GM12892 (cell line): Measurements from ENCODE around the gene DST.
"Not testable (repeated sequence)": the region's sequence is repeated elsewhere in the genome, so short reads cannot be mapped to it uniquely, and the experiment has no call there.

Source experiments
- DNase-seq: peaks from one replicate; pipeline ENCODE4 v3.0.0; 2011; ENCODE audit not compliant: insufficient read length
- FAIRE-seq: peaks from 2 replicates; lab custom pipeline; 2011; peaks lifted over from hg19 to GRCh38; lab: Jason Lieb, UNC
- POLR2A ChIP-seq: IDR thresholded peaks from 2 replicates; pipeline ENCODE4 v1.6.1; 2011; ENCODE audit warnings: low read depth, low read length, control low read depth
- POLR2AphosphoS5 ChIP-seq: IDR thresholded peaks from 2 replicates; pipeline ENCODE4 v1.6.1; 2011; ENCODE audit warnings: low read depth, low read length, control low read depth
- TAF1 ChIP-seq: IDR thresholded peaks from 2 replicates; pipeline ENCODE4 v1.6.1; 2011; ENCODE audit warnings: low read depth, mild to moderate bottlenecking, control low read depth, low read length, borderline replicate concordance

DST gene

DNA sequence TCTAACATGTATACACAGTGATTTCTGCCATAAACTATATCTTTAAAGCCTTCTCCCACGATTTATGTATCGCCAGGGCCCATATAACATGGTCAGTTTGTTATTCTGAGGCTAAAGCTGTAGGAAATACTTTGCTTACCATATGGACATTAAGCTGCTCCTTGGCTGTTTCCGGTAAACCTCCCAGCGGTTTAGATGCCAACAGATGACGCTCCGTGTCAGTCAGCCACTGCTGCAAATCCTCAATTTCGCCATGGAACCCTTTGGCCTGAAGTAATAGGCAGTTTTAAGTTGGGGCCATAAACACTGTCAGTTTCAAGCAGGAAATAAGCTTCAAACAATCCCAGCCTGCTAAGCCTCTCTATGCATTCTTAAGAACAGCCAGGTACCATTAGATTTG is 145.4 kb downstream of the DST start:
- FAIRE-seq (no peak), DNase-seq (no peak)

DNA sequence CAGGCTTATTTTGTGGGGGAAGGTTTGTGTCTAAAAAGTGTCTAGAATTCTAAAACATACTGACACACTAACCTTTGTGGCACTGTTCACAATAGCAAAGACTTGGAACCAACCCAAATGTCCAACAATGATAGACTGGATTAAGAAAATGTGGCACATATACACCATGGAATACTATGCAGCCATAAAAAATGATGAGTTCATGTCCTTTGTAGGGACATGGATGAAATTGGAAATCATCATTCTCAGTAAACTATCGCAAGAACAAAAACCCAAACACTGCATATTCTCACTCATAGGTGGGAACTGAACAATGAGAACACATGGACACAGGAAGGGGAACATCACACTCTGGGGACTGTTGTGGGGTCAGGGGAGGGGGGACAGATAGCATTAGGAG is 146.0 kb downstream of the DST start:
- not testable (repeated sequence) for DNase-seq, FAIRE-seq

More for the DNA sequence above, 145.4 kb downstream of the DST start:
- TF ChIP-seq TAF1 (no peak), POLR2A (no peak), POLR2AphosphoS5 (no peak)

DNA sequence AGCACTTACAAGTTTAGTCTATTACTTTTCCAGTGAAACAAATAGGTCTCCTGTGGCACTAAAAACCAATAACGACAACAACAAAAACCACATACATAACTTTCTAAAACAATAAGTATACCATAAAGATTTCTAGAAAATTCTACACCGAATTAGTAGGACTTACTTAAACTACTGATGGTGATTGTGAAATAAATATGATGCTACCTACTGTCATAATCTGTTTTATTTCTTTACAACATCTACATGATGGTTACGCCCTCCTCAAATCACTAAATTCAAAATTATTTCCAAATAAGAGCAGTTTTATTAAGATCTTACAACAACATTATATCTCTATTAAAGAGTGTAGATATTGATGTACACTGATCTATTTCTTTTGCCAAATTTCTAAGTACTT is 147.0 kb downstream of the DST start:
- FAIRE-seq (no peak), DNase-seq (no peak)
- TF ChIP-seq POLR2A (no peak), POLR2AphosphoS5 (no peak), TAF1 (no peak)

DNA sequence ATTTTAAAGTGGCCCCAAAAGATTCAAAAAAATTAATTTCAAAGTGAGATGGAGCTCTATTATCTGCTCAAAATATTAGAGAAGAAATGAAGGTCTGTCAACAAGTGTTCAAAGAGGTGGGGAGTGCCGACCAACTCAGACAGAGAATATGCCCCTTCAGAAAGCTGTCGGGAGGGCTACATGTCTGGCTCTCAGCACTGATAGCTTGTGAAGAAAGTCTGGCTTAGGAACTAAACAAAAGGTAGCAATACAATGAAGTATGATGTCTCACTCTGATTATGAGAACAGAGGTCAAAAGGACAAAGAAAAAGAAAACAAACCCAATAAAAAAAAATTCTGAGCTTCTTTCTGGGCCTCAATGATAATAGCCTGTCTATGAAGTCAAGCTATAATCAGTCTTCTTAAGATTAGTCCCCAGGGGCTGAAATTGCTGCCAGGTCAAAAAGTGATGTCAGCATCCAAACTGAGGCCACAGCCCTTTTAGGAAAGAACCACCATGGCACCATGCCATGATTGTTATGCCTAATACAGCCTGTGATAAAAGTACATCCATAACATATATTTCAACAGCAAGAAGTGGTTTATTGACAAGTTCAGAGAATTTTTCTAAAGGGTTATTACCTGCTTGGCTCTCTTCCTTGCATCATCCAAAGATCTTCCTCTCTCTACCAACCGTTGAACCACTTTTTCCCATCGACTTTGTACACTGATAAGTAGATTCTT is 150.9 kb downstream of the DST start:
- no peak for FAIRE-seq
- TF ChIP-seq POLR2AphosphoS5, result no peak
- no peak for TF ChIP-seq POLR2A
- no peak for TF ChIP-seq TAF1

DNA sequence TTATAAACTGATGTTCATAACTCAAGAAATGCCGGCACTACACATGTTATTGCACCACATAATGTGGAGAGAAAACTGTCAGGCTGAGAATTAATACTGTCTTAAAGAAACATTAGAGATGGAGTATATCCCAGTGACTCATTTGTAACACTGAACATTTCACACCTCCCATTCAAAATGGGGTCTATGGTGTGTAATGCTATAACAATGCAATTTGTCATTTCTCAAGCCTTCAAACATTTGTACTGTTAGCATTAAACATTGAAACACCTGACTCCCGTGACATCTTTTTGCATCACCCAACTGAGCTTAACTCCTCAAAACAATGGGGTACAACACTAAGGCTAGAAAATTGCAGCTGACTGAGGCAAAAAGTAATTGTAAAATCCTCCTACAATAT is 151.7 kb downstream of the DST start:
- no peak for FAIRE-seq
- DNase-seq, result no peak
- TF ChIP-seq POLR2A (no peak), POLR2AphosphoS5 (no peak), TAF1 (no peak)

More for the DNA sequence above, 150.9 kb downstream of the DST start:
- DNase-seq, result no peak

DNA sequence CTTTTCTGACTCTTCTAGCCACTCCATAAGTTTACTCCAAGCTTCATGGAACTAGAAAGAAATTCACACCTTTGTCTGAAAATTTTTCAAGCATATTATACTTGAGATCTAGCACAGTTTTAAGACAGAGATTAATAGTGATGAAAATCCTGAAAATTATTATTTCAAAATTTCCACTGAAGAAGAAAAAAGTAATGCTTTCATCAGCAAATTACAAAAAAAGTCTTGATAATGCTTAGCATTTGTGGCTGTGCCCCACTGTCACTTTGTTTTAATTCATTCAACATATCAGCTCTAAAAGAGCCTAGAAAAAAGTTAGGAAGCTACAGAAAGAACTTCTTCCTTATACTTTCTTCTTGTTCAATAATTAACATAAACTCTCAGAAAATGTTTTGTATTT is 153.1 kb downstream of the DST start:
- DNase-seq (no peak), FAIRE-seq (no peak)
- TF ChIP-seq POLR2A, result no peak
- no peak for TF ChIP-seq TAF1
- TF ChIP-seq POLR2AphosphoS5, result no peak

DNA sequence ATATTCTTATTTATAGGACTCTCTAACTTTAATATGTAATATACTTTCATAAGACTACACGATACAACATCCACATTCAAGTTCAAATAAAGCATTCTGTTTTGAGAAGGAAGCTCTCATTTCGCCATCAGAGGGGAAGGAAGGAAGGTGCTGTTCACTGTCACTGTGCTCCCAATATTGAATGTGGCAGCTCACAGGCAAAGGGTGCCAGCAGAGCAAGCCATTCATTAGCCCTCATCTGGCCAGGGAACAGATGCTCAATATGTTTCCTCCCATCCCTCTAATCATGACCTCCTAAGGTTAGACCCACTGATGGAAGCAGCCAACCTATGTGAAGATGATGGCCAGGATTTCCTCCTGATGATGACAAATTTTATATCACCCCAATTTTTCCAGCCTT is 154.4 kb downstream of the DST start:
- TF ChIP-seq POLR2A (no peak), TAF1 (no peak), POLR2AphosphoS5 (no peak)
- FAIRE-seq, result no peak
- no peak for DNase-seq

DNA sequence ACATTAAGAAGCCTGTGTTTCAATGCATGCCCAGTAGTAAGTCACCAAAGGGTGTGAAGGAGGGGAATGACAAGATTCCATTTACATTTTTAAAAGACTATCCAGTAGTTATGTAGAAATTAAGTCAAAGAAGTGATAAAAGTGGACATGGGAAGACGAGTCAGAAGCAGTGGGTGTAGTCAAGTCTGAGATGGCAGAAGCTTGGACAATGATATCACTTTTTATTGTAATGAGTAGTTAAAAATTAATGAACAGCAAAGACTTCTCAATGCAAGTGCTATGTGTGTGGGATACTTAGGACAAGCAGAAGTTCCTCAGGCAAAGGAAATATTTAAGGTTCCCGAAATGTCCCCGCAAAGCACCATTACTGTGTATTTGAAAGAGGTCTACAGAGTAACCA is 156.0 kb downstream of the DST start:
- no peak for DNase-seq
- TF ChIP-seq POLR2A (no peak), TAF1 (no peak), POLR2AphosphoS5 (no peak)
- FAIRE-seq, result no peak

DNA sequence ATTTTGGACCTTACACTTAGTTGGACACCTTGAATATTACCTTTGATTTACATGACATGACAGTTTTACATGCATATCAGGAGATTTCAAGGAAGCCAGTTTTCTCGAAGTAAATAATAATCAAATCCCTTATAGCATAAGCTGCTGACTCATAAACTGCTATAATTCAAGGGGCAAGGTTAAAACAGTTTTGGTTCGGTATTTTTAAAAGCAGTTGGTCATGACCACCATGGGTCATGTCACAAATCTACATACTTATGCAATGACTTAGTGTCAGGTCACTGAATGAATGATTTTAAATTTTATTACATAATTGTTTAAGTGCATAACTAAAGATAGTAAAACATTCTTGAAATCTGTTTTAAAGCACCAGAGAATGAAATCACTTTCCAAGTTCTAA is 158.0 kb downstream of the DST start:
- TF ChIP-seq POLR2AphosphoS5, result no peak
- TF ChIP-seq POLR2A, result no peak
- TF ChIP-seq TAF1, result no peak
- DNase-seq, result no peak
- peak; percentile 24 for FAIRE-seq

DNA sequence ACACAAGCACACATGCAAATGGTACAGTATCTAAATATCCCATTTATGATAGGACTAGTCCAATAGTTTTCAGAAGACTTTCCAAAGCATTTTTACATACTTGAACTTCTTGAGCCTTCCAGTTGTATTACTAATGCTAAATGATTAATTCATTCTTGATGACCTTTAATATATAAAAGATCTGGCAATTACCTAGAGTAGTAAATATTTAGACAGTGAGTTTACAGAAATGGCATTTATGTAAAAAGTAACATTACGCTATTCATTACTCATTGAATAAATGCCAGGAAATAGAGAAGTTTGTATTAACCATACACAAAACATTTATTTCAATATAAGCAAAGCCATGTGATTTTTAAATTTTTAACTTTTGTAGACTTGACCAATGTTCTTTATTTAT is 158.8 kb downstream of the DST start:
- no peak for FAIRE-seq

DNA sequence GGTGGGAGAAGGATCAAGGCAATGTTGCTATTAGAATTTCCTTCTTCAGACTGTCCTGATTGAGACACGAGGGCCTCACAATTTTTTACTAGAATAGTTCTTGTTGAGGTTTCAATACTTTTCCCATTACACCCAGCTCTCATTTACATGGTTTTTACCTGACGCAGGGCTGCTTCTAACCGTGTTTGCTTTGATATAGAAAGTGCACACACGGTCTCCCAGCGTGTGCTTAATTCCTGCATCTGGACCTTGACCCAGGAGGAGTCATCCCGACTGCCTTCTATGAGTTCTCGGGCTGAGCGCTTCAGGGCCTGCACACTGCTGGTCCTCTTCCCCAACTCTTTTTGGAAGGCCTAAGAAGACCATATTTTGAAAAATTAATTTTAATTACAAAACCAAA is 160.2 kb downstream of the DST start:
- no peak for DNase-seq
- no peak for FAIRE-seq
- TF ChIP-seq TAF1 (no peak), POLR2A (no peak), POLR2AphosphoS5 (no peak)

More for the DNA sequence above, 158.8 kb downstream of the DST start:
- TF ChIP-seq TAF1 (no peak), POLR2AphosphoS5 (no peak), POLR2A (no peak)
- DNase-seq, result no peak

DNA sequence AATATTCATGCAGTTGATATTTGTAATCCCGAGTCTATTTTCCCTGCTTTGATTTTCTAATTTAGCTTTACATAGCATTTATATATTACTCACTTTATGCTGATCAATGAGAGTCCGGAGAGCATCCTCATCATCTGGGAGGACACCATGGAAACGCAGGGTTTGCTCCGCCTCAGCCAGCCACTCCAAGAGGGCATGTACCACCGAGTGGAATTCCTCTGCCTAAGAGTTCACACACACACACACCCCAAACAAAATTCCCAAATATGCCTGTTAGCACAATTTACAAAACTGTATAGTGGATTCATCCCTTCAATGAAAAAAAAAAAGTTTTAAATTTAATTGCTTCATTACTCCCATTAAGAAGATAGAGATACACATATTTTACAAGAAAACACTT is 160.7 kb downstream of the DST start:
- no peak for TF ChIP-seq POLR2A
- TF ChIP-seq TAF1, result no peak
- TF ChIP-seq POLR2AphosphoS5, result no peak
- FAIRE-seq, result no peak
- no peak for DNase-seq
